Activated T-helper 1 cell treated with anti-CD3 and anti-CD28 coated beads, Interleukin-2, amount 50 U/mL, for 16 hours (primary cell): ENCODE results near the gene DIAPH2.
"Not testable (repeated sequence)": the region's sequence is repeated elsewhere in the genome, so short reads cannot be mapped to it uniquely, and the experiment has no call there.

Source experiments
- DNase-seq, 2 donors: peaks; one replicate each; pipeline ENCODE4 v3.0.0-alpha.2; 2020; ENCODE audit warnings: low read depth in 1 of 2, low spot score in 1 of 2

Gene DIAPH2

DNA sequence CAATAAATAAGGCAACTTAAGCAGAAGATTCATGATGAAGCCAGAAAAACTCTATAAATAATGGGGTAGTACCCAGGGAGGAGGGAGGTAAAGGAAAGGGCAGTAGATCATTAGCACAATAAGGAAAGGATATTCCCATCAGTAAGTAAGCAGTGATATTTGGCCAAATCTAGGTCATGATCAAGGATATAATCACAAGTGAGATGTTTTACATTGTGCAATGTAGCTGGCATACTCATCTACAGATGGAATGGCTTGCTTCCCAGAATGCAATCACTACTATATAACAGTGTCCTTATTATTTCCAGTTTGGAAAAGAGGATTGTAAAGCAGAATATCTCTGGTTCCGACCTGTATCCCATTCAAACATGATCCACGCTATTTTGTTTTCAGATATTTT is 682.5 kb downstream of the DIAPH2 start:
- no peak for DNase-seq

DNA sequence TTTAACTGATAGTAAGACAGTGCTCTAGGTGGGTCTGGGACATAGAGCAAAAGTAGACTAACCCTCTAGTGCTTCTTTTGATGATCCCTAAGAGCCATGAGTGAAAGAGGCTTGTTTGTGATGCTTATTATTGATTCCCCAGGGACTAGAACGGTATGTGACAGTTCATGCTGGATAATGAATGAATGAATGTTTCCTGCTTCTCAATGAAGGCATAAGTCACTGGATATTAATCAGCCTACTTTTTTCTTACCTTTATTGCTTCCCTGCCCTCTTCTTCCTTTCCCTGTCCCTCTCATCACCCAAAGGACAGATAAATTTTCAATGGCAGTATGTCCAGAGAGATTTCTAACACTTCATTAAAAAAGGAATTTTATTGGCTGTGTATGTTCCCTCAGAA is 685.3 kb downstream of the DIAPH2 start:
- no peak for DNase-seq

DNA sequence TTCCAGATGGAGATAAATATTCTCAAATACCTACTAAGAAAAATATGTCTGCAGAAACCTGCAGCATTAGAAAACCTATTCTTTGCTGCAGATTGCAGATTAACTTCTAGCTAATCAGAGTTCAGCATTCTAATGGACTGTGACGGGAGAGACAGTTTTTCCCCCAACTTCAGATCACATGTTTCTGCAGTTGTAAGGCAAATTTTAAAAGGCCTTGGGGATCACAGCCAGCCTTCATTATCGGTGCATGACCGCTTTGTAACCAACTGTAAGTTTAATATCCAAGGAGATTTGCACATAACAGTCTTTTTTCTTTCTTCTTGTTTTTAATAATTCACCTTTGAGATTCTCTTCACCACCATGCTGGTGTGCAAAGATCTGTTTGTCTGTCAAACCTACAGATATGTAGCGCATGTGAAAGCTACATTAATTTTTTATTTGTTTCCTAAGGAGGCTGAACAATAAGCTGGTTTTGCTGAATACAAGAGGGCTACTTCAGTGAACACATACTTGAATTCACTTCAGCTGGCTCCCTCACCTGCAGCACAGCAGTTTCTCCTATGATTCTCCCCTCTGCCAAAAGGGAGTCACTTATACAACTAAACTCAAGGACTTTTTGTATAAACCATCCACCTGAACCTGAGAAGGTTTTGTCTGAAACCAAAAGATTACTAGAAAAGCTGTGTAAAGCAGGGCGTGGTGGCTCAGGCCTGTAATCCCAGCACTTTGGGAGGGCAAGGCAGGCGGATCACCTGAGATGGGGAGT is 687.5 kb downstream of the DIAPH2 start:
- no peak for DNase-seq

DNA sequence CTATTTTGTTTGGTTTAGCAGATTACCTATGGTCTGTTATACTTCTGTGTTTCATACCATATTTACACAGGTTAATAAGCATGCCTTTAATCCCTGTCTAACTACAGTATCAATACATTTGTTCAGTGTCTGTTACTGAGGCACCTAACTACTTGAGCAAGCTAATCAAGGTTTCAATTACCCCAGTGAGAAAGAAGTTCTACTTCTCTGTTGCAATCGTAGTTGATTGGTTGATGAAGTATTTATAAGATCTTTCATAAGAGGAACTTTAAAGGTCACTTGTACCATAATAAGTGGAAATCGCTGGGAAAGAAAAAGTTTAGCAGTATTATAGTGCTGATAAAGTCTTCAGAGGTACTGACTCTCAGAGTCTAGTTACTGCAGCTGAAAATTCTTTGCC is 689.6 kb downstream of the DIAPH2 start:
- no peak for DNase-seq

DNA sequence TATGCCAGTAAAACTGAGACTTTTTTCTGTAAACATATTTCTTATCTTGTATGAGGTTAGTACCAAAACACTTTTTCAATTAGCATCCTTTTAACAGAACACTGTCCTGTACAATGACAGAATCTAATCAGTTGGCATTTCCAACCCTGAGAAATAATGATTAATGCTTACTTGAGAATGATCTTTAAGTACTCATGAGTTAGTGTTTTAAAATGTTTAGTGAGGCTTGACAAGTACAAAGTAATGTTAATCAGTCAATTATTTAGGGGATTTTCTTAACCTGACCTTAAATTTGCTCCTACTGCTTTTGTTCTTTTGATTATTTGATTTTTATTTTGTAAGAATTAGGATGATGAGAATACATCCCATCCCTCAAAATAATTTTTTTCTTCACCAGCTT is 695.6 kb downstream of the DIAPH2 start:
- no peak for DNase-seq

DNA sequence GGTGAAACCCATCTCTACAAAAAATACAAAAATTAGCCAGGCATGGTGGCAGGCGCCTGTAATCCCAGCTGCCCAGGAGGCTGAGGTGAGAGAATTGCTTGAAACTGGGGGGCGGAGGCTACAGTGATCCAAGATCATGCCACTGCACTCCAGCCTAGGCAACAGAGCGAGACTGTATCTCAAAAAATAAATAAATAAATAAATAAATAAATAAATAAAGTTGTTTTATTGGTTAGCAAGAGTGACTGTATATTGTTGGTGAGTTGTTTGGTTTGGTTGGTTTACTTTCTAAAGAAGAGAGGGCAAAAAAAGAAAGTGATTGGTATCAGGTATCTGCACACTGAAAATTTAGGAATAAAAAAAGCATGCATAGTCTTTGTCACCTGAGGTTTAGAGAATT is 700.0 kb downstream of the DIAPH2 start:
- no peak for DNase-seq

DNA sequence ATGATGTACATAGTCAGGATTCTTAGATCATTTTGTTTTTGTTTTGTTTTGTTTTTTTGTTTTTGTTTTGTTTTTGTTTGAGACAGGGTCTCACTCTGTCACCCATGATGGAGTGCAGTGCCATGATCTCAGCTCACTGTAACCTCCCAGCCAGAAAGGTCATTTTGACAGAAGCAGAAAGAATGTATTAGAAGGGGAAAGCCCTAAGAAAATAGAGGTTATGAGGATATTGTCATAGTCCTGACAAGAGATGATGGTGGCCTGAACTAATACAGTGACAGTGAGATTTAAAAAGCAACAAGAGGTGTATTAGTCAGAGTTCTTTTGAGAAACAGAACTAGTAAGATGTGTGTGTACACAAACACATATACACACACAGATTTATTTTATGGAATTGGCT is 702.4 kb downstream of the DIAPH2 start:
- no peak for DNase-seq

DNA sequence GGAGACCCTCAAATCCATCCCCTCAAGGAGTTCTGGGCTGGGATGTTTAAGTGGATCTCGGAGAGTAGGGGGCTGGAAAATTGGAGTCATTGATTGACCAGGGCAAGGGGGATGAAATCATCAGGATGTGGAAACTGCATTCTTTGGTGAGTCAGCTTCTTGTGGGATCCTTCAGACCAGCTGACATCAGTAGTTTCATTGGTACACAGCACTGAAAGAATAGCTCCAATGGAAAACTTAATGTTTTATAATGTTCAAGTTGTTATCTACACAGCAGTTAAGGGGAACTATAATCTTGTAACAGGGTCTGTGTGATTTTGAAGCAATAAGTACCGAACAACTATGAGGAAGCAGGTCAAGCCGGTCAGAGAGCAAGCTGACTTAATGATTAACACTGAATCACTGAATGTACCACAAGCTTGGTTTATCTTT is 705.1 kb downstream of the DIAPH2 start:
- no peak for DNase-seq

DNA sequence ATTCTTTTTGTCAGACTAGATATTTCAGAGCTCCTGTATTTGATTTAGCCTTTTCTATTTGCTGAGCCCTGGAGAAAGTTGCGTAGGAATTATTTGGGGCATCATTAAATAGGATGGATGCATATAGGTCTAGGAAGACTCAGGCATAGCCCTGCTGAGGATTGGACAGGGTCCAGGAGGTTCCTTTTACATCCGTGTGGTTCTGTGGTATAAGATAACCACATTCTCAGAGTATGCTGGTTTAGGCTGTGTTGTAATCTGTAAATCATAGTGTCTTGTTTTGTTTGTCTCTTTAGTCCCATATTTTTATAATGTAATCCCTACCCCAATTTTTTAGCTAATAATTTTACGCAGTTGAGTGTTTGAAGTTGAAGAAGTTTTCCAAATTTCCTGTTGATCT is 712.7 kb downstream of the DIAPH2 start:
- DNase-seq, result no peak

DNA sequence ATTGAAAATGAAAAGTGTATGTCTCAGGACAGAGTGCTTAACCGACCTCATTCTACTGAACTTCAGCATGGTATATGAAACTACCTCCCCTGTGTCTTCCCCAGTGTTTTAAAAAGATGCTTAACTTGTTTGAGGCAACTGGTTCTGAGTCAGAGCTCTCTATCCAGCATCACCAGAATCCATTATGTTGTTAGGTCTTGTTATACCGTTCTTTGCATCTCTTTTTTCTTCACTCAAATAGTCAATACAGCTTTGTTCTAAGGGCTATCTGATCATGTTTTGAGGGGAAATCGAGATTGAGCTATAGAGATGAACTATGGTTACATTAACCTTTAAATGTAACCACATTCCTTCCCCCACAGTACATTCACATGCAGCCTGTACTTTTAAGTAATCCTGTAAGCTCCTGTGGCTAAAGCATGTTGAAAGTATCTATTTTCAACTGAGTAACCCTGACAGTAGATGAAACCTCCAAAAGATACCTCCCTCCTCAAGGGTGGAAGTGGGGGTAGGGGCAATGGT is 713.4 kb downstream of the DIAPH2 start:
- no peak for DNase-seq

DNA sequence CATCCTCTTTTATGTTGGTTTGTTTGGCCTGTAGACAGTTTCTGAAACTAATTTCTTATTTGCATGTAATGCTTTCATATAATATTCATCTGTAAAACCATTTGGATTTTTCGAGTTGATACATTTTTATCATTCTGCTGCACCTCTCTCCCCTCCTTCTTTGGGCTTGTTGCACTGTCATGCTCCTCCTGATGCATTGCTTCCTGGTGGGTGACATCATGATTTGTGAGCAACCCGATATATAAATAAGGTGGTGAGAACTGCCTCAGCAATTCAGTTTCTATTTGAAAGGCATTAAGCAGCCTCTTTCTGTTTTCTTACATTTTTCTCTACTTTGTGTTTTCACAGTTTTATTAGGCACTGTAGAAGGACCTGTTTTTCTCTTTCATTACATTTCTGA is 714.8 kb downstream of the DIAPH2 start:
- DNase-seq, result no peak

DNA sequence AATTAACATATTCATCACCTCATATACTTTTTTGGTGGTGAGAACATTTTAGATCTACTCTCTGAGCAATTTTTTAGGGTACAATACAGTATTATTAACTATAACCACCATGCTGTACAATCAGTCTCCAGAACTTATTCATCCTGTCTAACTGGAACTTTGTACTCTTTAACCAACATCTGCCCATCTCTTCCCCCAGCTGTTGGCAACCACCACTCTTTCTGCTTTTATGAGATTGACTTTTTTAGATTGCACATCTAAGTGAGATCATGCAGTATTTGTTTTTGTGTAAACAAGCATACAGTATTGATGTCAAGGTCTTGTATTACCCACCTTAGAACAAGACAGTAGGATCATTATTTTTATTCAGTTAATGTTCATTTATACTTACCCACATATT is 715.9 kb downstream of the DIAPH2 start:
- DNase-seq, result no peak

DNA sequence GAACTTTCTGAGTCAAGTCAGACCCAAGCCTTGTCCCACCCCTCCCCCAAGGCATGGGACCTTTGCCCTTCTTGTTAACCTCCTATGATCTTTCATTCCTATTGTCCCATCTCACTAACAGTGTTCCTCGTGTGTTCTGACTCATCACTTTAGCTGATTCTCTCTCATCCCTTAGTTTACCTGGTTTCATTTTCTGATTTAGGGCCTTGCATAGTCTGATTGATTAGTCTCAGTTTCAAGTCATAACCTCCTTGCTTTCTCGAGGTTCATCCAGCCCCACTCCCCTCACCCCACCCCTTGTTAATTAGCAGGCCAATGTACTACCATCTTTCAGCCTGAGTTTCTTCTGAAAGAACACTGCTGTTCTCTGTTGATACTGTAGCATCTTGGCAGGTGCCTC is 716.5 kb downstream of the DIAPH2 start:
- no peak for DNase-seq

DNA sequence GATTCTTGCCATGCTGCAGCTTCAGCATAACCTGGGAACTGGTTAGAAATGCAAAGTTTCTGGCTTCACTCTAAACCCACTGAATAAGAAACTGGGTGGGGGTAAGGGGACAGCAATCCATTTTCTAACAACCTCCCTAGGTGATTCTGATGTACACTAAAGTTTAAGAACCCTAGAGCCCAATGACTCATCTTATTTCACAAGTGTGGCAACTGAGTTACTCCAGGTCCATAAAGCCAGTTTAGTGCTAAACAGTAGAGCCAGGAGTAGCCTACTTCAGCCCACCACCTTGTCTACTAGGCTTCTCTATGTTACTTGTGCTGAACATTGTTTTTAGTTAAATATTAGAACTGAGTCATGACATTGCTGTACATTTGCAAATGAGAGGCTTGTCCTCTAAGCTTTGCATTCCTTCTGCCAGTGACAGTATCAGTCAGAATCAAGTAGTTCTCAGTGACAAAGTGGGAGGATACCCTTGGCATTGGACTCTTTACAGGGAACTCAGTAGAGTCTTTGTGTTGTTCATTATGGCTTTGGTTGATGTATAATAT is 717.0 kb downstream of the DIAPH2 start:
- no peak for DNase-seq

DNA sequence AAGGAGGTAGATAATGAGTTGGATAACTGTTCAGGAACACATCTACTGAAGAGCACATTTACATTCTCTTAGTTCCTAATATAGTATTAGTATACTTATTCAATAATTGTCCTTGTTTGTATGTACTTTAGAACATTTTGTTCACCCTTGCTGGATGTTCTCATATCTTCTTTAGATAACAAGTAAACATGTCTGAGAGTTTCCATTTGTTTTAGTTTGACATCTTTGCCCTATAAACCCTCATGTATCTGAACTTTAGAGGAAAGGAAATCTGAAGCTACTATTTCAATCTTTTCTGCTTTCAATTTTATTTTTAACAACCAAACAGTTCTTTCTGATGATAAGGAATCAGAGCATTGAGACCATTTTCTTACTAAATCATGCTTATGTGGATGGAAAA is 717.7 kb downstream of the DIAPH2 start:
- no peak for DNase-seq

DNA sequence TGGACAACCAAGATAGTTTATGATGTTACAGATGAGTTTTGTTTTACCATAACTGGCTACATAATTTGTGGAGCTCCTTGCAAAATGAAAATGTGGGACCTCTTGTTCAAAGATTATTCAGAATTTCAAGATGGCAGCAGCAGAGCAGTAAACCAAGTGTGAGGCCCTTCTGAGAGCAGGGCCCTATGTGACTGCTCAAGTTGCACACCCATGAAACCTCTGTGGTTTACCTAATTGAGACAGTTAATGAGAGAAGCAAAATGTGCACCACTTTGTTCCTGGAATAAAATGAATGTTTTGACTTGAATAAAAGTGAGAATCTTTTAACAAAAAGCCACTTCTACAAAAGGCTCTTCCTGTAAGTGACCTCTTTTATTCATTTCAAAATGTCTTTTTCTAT is 718.3 kb downstream of the DIAPH2 start:
- DNase-seq, result no peak

DNA sequence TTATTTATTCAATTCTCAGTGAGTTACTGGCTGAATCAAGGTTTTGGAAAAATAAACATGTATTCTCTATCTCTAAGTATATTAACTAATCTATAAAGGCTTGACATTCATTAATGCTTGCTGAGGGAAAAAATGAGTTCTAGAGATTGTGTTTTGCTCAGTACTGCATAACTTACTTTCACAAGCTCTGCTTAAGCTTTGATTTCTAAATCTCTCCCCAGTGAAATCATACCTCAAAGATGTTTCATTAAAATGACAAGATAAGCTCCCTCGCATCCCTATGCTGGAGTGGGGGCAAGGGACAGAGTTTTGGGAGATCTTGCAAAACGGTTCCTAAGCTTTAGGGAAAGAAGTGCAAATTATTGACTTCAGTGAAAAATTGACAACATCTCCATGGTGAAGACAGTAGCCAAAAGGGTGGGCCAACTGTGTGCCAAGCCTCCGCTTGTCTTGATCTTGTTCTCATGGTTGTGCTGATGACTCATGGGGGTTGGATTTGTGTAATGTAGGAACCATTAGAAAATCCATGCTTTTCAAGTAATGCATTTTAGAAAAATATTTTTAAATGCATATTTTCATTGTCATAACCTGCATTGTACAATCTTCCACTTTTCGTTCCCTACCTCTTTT is 720.5 kb downstream of the DIAPH2 start:
- DNase-seq, result no peak

DNA sequence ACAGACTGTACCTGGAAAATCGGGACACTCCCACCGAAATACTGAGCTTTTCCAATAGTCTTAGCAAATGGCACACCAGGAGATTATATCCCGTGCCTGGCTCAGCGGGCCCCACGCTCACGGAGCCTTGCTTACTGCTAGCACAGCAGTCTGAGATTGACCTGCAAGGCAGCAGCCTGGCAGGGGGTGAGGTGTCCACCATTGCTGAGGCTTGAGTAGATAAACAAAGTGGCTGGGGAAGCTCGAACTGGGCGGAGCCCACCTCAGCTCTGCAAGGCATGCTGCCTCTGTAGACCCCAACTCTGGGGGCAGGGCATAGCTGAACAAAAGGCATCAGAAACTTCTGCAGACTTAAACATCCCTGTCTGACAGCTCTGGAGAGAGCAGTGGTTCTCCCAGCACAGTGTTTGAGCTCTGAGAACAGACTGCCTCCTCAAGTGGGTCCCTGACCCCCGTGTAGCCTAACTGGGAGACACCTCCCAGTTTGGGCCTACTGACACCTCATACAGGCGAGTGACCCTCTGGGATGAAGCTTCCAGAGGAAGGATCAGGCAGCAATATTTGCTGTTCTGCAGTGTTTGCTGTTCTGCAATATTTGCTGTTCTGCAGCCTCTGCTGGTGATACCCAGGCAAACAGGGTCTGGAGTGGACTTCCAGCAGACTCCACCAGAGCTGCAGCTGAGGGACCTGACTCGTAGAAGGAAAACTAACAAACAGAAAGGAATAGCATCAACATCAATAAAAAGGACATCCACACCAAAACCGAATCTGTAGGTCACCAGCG is 725.2 kb downstream of the DIAPH2 start:
- DNase-seq, result not testable (repeated sequence)

DNA sequence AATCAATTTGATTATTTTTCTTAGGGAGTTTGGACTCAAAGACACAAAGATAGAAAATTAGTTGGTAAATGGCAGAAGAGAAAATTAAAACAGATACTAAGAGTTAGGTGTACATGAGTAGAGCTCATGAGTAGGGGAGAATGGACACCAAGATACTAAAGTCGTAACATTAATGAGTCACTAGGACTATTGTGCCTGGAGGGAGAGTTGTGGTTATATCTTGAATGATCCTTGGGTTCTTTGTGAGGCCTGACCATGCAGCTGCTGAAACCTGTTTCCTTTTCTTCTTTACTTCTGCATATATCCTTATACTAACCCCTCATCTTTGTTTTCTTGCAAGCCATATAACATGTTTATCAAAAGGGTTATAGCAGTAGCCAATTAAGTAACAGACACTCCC is 731.8 kb downstream of the DIAPH2 start:
- no peak for DNase-seq

DNA sequence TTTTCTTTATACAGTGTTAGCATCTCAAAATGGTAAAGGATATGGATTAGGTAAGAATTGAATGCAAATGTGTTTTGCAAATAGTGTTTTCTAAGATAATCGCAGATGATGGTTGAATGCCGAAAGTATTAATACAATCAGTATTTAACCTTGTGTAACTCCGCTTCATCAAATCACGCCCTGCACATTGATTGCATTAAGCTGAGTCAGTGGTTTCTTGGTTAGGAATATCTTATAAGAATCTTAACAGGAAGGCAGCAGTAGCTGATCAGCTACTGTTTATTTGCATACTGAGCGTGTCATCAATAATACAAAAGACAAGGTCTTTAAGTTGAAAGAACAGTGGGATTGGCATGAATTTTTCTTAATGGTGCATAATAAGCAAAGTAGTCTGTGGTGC is 744.5 kb downstream of the DIAPH2 start:
- DNase-seq, result no peak

DNA sequence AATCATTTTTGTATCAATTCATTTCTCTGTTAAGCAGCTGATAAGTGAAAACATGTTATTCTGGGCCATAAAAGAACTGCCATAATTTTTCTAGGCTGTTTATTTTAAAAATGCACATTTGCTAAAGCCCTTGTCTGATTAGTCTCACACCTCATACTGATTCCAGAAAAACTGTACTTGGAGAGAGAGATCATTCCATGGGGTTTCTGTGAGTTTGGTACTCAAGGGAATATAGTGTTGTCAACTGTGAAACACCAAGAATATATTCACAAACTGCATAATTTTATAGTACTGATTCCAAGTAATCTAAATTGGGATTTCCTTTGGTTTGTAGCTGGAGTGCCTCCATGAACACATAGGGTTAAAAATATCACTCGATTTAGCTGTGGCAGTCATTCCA is 746.6 kb downstream of the DIAPH2 start:
- no peak for DNase-seq
